Stimulated activated CD8-positive, alpha-beta memory T cell treated with anti-CD3 and anti-CD28 coated beads, Interleukin-4, amount 100 ng/mL, for 48 hours (primary cell): ENCODE data around the gene CDK5R2.

Experiments used
- DNase-seq: peaks from one replicate; pipeline ENCODE4 v3.0.0-alpha.2; 2020

Gene CDK5R2

GRCh38 chr2:218990612-218991011 is 31.1 kb downstream of the CDK5R2 start:
- DNase-seq: no peak

GRCh38 chr2:218991674-218992168 is 32.3 kb downstream of the CDK5R2 start:
- DNase-seq: no peak

- DNase-seq: no peak
Observed at GRCh38 chr2:218992196-218992595, 32.7 kb downstream of the CDK5R2 start.

GRCh38 chr2:218992703-218993344 is 33.4 kb downstream of the CDK5R2 start:
- no peak for DNase-seq

- DNase-seq: no peak
Observed at GRCh38 chr2:218993345-218994315, 34.2 kb downstream of the CDK5R2 start, which contains the start of gene CRYBA2. CRYBA2 (minus strand) TSS chr2:218993422; CDS start chr2:218993176, 246 bp downstream.

GRCh38 chr2:218995561-218995960 is 36.1 kb downstream of the CDK5R2 start:
- no peak for DNase-seq

- DNase-seq: peak; percentile 96
Observed at GRCh38 chr2:218995972-218996711, 36.7 kb downstream of the CDK5R2 start.

- no peak for DNase-seq
Observed at GRCh38 chr2:218996937-218997336, 37.5 kb downstream of the CDK5R2 start.

GRCh38 chr2:218997731-218998130 is 38.3 kb downstream of the CDK5R2 start:
- DNase-seq: no peak

- DNase-seq: no peak
Observed at GRCh38 chr2:218998414-218999002, 39.0 kb downstream of the CDK5R2 start.

- DNase-seq: no peak
Observed at GRCh38 chr2:218999021-218999880, 39.8 kb downstream of the CDK5R2 start.

- DNase-seq: no peak
Observed at GRCh38 chr2:218999881-219000568, 40.6 kb downstream of the CDK5R2 start.

GRCh38 chr2:219000569-219000960 is 41.1 kb downstream of the CDK5R2 start:
- DNase-seq: no peak

- DNase-seq: no peak
Observed at GRCh38 chr2:219001100-219001576, 41.7 kb downstream of the CDK5R2 start.

GRCh38 chr2:219001577-219002394 is 42.3 kb downstream of the CDK5R2 start:
- DNase-seq: peak; percentile 55

- DNase-seq: peak; percentile 75
Observed at GRCh38 chr2:219002395-219003266, 43.2 kb downstream of the CDK5R2 start.

GRCh38 chr2:219003267-219003634 is 43.8 kb downstream of the CDK5R2 start:
- DNase-seq: no peak

- DNase-seq: no peak
Observed at GRCh38 chr2:219003979-219004378, 44.5 kb downstream of the CDK5R2 start.

GRCh38 chr2:219009294-219009693 is 49.8 kb downstream of the CDK5R2 start:
- no peak for DNase-seq
